Endodermal cell (in vitro differentiated cells): ENCODE data around the gene TFAM. TPM values are rescaled to one million over a fixed set of nuclear protein-coding genes. Genes with fewer than 3 reads are reported as not detected.

Experiments used
- DNase-seq: peaks from one replicate; pipeline ENCODE4 v3.0.0-alpha.2; 2017
- H3K27ac ChIP-seq: 2 replicates; pipeline ENCODE4 v1.5.1; 2013; ENCODE audit warnings: mild to moderate bottlenecking, low read depth, low read length, moderate library complexity
- H3K27me3 ChIP-seq: 2 replicates; pipeline ENCODE4 v1.6.1; 2013; ENCODE audit warnings: mild to moderate bottlenecking, low read length, moderate library complexity; ENCODE audit not compliant: insufficient read depth, control insufficient read depth, poor library complexity, severe bottlenecking
- H3K36me3 ChIP-seq: 2 replicates; pipeline ENCODE4 v1.7.0; 2013; ENCODE audit warnings: mild to moderate bottlenecking, low read length, moderate library complexity; ENCODE audit not compliant: control insufficient read depth, insufficient read depth
- H3K4me1 ChIP-seq: one replicate; pipeline ENCODE4 v1.7.0; 2013; ENCODE audit warnings: low read length; ENCODE audit not compliant: control insufficient read depth, insufficient read depth
- H3K4me3 ChIP-seq: 2 replicates; pipeline ENCODE4 v1.5.1; 2013; ENCODE audit warnings: mild to moderate bottlenecking, low read length, moderate library complexity
- H3K9ac ChIP-seq: 2 replicates; pipeline ENCODE4 v1.6.1; 2013; ENCODE audit warnings: mild to moderate bottlenecking, low read length, moderate library complexity; ENCODE audit not compliant: poor library complexity, severe bottlenecking; ENCODE audit errors: extremely low read depth
- H3K9me3 ChIP-seq: 2 replicates; pipeline ENCODE4 v1.6.1; 2013; ENCODE audit warnings: mild to moderate bottlenecking, low read length, moderate library complexity; ENCODE audit not compliant: control insufficient read depth
- H3K27ac Mint-ChIP-seq: 2 replicates; pipeline ENCODE4 v1.8.0; 2020; ENCODE audit warnings: mixed read lengths
- H3K27me3 Mint-ChIP-seq: 2 replicates; pipeline ENCODE4 v1.8.0; 2021; ENCODE audit warnings: mild to moderate bottlenecking, mixed read lengths; ENCODE audit not compliant: insufficient read depth
- H3K36me3 Mint-ChIP-seq: 2 replicates; pipeline ENCODE4 v1.8.0; 2020; ENCODE audit warnings: low read depth, mixed read lengths
- H3K4me1 Mint-ChIP-seq: 2 replicates; pipeline ENCODE4 v1.8.0; 2020; ENCODE audit warnings: mixed read lengths
- H3K4me3 Mint-ChIP-seq: 2 replicates; pipeline ENCODE4 v1.8.0; 2020; ENCODE audit warnings: mild to moderate bottlenecking, moderate library complexity, mixed read lengths
- H3K9me3 Mint-ChIP-seq: 2 replicates; pipeline ENCODE4 v1.8.0; 2020; ENCODE audit warnings: mild to moderate bottlenecking, mixed read lengths
- CTCF ChIP-seq: fragments of 200-600 bp; sonication (generic); conservative IDR thresholded peaks from 2 replicates; pipeline ENCODE4 v1.5.0; 2021; ENCODE audit warnings: antibody characterized with exemption, mild to moderate bottlenecking
- WGBS, 2 experiments: methylation state at CpG; one replicate each; pipeline versions ENCODE4 v1.1.5 to v1.1.7; 2013; ENCODE audit warnings: missing lambda C conversion rate in 2 of 2, mixed read lengths in 1 of 2; ENCODE audit not compliant: insufficient coverage in 1 of 2, insufficient read length in 1 of 2; 5-methylcytosine and 5-hydroxymethylcytosine counted together
- total RNA-seq, 2 donors: library from RNA; stranded (reverse); fragmentation: NEBNext Ultra II Directional in 1 of 2; extraction: Animal tissue kit (Norgen Biotek cat#: 25700) in 1 of 2; gene quantifications; 2 replicates in 1 of 2; 3 replicates in 1 of 2; pipeline ENCODE4 v1.2.1, GENCODE V29; 2021

TFAM gene
- total RNA-seq, 2 donors from 2014 or later: 68.6 to 72.9 TPM

- Histone ChIP-seq H3K4me3 (no peak overlapping the region), H3K27me3 (no peaks in the 10 kb centered on the region), H3K4me1 (no peaks in the 10 kb centered on the region), H3K9ac (no peak overlapping the region), H3K9me3 (no peaks in the 10 kb centered on the region), H3K27ac (no peak overlapping the region), H3K36me3 (peaks cover 24% of the 10 kb centered on the region)
- 100% methylated on average over 1 of the region's 1 CpG; no CpG with 5 or more reads in 1 of the 2 experiments for WGBS, 2 experiments
- Mint-ChIP-seq H3K27me3 (no peaks in the 10 kb centered on the region), H3K36me3 (peaks cover 8% of the 10 kb centered on the region), H3K4me1 (no peaks in the 10 kb centered on the region), H3K27ac (no peak overlapping the region), H3K9me3 (no peaks in the 10 kb centered on the region), H3K4me3 (no peak overlapping the region)
- TF ChIP-seq CTCF: no peak
- no peak for DNase-seq
These were observed 26.3 kb upstream of the TFAM start for GRCh38 chr10:58358947-58359346.

- 93% methylated on average over 3 of the region's 3 CpGs for WGBS, 2 experiments
- Histone ChIP-seq H3K9me3 (no peaks in the 10 kb centered on the region), H3K36me3 (peaks cover 28% of the 10 kb centered on the region), H3K27me3 (no peaks in the 10 kb centered on the region), H3K27ac (no peak overlapping the region), H3K9ac (no peak overlapping the region), H3K4me1 (no peaks in the 10 kb centered on the region), H3K4me3 (no peak overlapping the region)
- H3K36me3 Mint-ChIP-seq: peaks cover 12% of the 10 kb centered on the region
- DNase-seq: no peak
- no peaks in the 10 kb centered on the region for H3K27me3 Mint-ChIP-seq
- H3K9me3 Mint-ChIP-seq: no peaks in the 10 kb centered on the region
- H3K4me3 Mint-ChIP-seq: no peak overlapping the region
- H3K4me1 Mint-ChIP-seq: no peaks in the 10 kb centered on the region
- no peak for TF ChIP-seq CTCF
- no peak overlapping the region for H3K27ac Mint-ChIP-seq
These were observed 25.7 kb upstream of the TFAM start for GRCh38 chr10:58359541-58359940.

GRCh38 chr10:58360412-58361004 is 24.7 kb upstream of the TFAM start:
- Histone ChIP-seq H3K4me3 (no peak overlapping the region), H3K36me3 (peaks cover 35% of the 10 kb centered on the region), H3K9me3 (no peaks in the 10 kb centered on the region), H3K27ac (no peak overlapping the region), H3K27me3 (no peaks in the 10 kb centered on the region), H3K9ac (no peak overlapping the region), H3K4me1 (no peaks in the 10 kb centered on the region)
- Mint-ChIP-seq H3K36me3 (peaks cover 12% of the 10 kb centered on the region), H3K9me3 (no peaks in the 10 kb centered on the region), H3K4me1 (no peaks in the 10 kb centered on the region), H3K4me3 (no peak overlapping the region), H3K27me3 (no peaks in the 10 kb centered on the region), H3K27ac (no peak overlapping the region)
- 71 to 97% methylated on average over 4 to 9 of the region's 9 CpGs for WGBS, 2 experiments
- no peak for TF ChIP-seq CTCF
- DNase-seq: no peak
